ENCODE data around the gene GRID2.
A peak's percentile ranks its signal among the peaks of the same experiment; 100 is the strongest.
"Not testable (repeated sequence)": the region's sequence is repeated elsewhere in the genome, so short reads cannot be mapped to it uniquely, and the experiment has no call there.

The GRID2 gene

GRCh38 chr4:92268642-92269041, 35.1 kb upstream of the GRID2 start:
- DNase-seq (ENCODE audit: low read depth) = no peak
- TF ChIP-seq CTCF (IDR thresholded peaks at IDR 0.05; ENCODE audit: insufficient read depth, low read depth, low read length, missing control alignments) = no peak
- H3K4me3 ChIP-seq (ENCODE audit: low read length) = no peak overlapping the region

- TF ChIP-seq CTCF (IDR thresholded peaks at IDR 0.05; ENCODE audit: insufficient read depth, low read depth, low read length, missing control alignments) = peak; percentile 11
- DNase-seq (ENCODE audit: low read depth) = peak; percentile 3
- no peak overlapping the region for H3K4me3 ChIP-seq (ENCODE audit: low read length)
These were observed 32.9 kb upstream of the GRID2 start for GRCh38 chr4:92270908-92271307.

- H3K4me3 ChIP-seq (ENCODE audit: low read length); DNase-seq (ENCODE audit: low read depth): not testable (repeated sequence)
These were observed 32.2 kb upstream of the GRID2 start for GRCh38 chr4:92271551-92271950.

- not testable (repeated sequence) for H3K4me3 ChIP-seq (ENCODE audit: low read length); DNase-seq (ENCODE audit: low read depth)
These were observed 26.5 kb upstream of the GRID2 start for GRCh38 chr4:92277057-92277881.

GRCh38 chr4:92279296-92279695, 24.5 kb upstream of the GRID2 start:
- no peak for DNase-seq (ENCODE audit: low read depth)
- no peak for TF ChIP-seq CTCF (IDR thresholded peaks at IDR 0.05; ENCODE audit: insufficient read depth, low read depth, low read length, missing control alignments)

GRCh38 chr4:92299152-92299551, 4.6 kb upstream of the GRID2 start:
- no peak overlapping the region for H3K4me3 ChIP-seq (ENCODE audit: low read length)
- peak; percentile 18 for DNase-seq (ENCODE audit: low read depth)
- TF ChIP-seq CTCF (IDR thresholded peaks at IDR 0.05; ENCODE audit: insufficient read depth, low read depth, low read length, missing control alignments) = peak; percentile 39

More at GRCh38 chr4:92279296-92279695, 24.5 kb upstream of the GRID2 start:
- H3K4me3 ChIP-seq (ENCODE audit: low read length) = no peak overlapping the region

DNA sequence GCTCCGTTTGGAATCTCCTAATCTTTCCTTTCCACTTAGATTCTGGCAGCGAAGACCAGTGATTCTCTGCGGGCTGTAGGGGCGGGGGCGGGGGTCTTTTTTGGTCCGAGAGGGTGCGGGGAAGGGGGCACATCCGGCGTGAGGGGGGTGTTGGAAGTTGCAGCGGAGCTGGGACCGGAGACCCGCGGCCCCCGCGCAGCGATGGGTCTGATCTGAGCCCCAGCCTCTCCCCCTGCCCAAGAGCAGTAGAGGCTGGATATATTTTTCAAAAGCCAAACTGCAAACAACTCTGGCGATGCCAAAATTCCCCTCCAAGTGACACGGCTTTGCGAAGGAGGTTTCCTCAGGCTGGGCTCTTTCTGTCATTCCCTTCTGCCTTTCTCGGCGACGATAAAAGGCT, 355 bp downstream of the GRID2 start:
- TF ChIP-seq CTCF (IDR thresholded peaks at IDR 0.05; ENCODE audit: insufficient read depth, low read depth, low read length, missing control alignments) = no peak
- DNase-seq (ENCODE audit: low read depth) = no peak
- no peak overlapping the region for H3K4me3 ChIP-seq (ENCODE audit: low read length)

- peak; percentile 1 for DNase-seq (ENCODE audit: low read depth)
- no peak overlapping the region for H3K4me3 ChIP-seq (ENCODE audit: low read length)
- no peak for TF ChIP-seq CTCF (IDR thresholded peaks at IDR 0.05; ENCODE audit: insufficient read depth, low read depth, low read length, missing control alignments)
These were observed 840 bp downstream of the GRID2 start for GRCh38 chr4:92304606-92305005.
